Measurements from ENCODE around the gene PDE7B. TPM values are rescaled to one million over a fixed set of nuclear protein-coding genes. Genes with fewer than 3 reads are reported as not detected.

Gene PDE7B
- total RNA-seq, 1 donor from 2014 or later = 18.4 TPM

DNA sequence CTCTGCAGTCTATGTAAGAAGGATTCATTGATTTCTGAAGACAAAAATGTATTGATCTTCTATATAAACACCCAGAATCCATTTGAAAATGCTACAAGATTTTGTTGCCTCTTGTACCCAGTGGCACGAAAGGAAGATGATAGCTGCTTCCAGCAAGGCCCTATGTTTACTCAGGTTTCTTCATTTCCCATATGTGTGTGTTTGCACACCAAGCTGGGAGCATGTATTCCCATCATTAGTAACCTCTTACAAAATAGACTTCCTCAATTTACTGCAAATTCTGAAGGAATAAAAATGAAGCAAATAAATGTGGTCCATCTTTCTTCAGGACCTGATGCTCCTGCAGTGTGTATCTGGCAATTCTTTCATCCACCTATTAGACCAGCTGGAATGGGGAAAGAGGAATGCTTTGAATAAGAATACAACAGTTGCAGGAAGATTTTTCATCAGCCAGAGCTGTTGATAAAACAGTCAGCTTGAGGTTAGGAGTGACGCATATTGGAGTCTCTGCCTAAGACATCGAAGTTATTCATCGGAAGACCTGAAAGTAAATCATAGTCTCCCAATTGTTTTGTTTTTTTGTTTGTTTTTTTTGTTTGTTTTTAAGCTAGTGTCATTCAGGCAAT is 132.3 kb downstream of the PDE7B start:
- DNase-seq (ENCODE audit: low spot score) = no peak

DNA sequence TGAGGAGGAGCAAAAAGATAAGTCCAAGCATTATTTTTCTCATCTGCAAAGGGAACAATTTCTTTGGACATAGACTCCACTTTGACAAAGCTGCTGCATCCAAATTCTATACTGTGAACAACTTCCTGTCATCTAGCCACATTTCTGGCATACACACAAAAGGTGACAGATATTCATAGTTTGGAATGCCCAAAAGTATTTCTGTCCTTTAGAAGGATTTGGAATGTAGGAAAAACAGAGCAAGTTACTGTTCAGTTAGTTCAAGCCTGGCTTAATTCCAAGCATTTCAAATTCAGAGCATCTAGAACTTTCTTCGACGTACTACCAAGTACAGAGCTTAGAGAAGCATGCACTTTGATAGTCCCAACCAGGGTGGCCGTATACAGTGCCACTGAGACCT is 134.0 kb downstream of the PDE7B start:
- no peak for DNase-seq (ENCODE audit: low spot score)

DNA sequence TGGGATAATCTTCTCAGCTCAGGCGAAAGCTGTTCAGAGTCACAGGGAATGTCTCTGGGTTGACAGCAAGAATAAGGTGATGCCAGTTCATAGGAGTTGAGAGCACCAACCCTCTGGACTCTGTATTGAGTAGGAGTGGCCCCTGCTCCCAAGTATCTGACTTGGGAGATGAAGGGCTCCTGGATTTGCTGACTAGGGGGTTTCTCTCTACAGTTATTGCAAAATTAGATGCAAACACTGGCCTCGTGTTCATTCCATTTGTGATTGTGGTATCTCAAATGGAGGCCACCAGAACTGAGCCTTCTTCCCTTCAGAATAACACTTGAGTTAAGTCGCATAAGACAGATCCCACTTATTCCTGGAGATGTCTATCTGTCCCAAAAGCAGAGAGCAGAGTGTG is 135.7 kb downstream of the PDE7B start:
- DNase-seq (ENCODE audit: low spot score) = no peak

DNA sequence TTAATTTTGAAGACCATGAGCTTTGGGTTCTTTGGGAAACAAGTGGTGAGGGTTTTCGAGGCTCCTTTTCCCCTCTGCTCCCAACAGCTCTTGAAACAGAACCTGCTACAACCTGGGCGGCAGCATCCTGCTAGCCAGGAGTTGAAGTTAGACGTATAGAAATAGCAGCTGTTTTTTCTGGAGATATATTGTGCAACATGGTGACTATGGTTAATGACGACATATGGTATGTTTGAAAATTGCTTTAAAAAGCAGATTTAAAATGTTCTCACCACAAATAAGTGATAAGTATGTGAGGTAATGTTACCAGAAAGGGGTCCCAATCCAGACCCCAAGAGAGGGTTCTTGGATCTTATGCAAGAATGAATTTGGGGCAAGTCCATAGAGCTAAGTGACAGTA is 138.9 kb downstream of the PDE7B start:
- DNase-seq (ENCODE audit: low spot score) = no peak

DNA sequence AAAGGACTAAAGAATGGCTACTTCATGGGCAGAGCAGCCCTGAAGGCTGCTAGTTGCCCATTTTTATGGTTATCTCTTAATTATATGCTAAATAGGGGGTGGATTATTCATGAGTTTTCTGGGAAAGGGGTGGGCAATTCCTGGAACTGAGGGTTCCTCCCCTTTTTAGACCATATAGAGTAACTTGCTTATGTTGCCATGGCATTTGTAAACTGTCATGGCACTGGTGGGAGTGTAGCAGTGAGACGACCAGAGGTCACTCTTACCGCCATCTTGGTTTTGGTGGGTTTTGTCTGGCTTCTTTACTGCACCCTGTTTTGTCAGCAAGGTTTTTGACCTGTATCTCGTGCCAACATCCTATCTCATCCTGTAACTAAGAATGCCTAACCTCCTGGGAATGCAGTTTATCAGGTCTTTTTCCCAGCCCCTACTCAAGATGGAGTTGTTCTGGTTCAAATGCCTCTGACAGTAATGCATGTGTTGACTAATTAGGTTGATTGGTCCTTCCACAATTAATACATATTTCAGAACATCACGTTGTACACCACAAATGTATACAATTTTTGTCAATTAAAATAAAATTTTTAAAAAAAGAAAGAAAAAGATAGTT is 139.5 kb downstream of the PDE7B start:
- DNase-seq (ENCODE audit: low spot score) = no peak

DNA sequence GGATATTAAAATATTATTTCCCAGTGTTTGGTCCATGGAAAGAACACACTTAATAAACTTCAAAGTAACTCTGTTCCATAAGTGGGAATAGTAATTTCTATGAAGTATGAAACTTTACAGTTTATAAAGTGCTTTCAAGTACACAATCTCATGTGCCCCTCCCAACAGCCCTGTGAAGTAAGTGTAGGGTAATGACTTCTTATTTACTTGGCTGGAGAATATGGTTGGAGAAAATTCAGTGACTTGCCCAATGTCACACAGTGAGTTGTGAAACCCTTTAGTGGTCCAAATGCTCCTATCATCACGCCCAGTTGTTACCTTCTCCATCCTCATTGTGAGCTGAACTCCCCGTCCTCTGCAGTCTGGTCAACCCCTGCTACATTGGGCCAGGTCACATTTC is 141.2 kb downstream of the PDE7B start:
- no peak for DNase-seq (ENCODE audit: low spot score)

DNA sequence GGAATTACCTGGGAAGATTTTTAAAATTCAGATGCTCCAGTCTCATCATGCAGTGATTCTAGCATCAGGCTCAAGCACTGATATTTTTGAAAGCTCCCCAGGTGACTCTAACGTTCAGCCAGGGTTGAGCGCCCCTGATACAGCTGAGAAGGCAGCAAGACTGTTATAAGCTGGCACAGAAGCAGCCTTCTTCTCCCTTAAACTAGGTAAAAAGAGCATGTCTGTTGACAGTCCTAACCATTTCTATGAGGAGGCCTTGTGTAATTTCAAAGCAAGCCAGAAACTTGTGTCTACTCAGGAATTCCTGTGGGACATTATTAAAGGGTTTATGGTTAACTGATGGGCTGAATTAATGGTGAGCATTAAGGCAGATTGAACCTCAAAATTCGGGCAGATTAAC is 141.9 kb downstream of the PDE7B start:
- no peak for DNase-seq (ENCODE audit: low spot score)

DNA sequence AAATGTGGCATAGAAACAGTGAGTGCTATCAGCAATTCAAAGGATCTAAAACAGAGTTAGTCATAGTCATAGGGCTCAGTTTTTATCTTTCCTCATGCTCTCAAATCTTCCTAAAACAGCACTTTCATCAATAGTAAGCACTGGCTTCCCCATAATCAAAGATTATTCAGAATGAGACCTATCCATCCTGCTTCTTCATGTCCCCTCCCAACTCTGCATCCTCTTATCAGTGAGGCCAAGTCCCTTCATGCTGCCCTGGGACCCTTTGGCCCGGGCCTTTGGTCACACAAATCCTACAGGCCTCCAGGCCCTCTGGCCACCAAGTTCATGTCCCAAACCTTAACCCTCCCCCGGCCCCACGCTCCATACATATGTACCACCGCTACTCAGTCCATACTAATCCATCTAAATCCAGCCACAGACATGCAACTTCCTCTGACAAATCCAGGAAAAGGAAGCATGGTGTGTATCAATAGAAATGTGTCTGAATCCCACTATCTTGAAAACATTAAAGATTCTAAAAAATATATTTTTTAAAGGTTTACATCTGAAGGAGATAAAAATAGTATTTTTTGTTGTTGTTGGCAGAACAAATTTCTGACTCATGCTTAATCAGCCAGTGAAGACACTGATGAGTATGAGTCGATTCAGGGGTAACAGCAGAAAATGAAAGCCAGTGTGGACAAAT is 143.5 kb downstream of the PDE7B start:
- no peak for DNase-seq (ENCODE audit: low spot score)

DNA sequence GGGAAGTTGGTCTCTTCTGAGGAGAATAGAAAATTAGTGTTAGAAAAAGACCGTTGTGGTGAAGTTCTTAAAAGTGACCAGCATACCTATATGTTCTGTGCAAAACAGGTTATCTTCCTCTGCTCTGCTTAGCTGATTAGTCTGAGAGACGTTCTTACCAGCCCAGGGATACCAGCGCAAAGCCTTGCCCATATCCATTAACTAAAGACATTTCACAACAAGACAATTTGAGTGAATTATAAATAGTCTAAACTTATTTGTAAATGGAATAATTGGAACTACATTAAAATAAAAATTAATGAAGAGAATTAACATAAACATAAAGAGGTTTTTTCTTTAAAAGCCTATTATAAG is 144.0 kb downstream of the PDE7B start:
- DNase-seq (ENCODE audit: low spot score) = no peak

DNA sequence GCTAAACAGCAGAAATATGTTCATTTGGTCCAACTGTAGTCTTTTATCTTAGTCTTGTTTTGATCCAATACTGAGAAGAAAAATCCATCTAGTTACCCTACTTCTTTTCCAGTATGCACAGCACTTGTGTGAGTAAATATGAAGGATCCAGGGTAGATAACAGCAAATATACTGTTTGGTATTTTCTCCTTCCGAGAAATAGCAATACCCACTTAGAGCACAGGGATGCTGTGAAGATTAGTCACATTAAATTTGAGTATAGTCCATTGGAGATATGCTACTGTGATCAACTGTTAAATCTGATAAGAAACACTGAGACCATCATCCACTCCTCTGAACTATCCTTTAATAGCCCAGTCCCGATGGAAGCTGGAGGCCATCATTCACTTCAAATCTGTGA is 145.2 kb downstream of the PDE7B start:
- DNase-seq (ENCODE audit: low spot score) = no peak

DNA sequence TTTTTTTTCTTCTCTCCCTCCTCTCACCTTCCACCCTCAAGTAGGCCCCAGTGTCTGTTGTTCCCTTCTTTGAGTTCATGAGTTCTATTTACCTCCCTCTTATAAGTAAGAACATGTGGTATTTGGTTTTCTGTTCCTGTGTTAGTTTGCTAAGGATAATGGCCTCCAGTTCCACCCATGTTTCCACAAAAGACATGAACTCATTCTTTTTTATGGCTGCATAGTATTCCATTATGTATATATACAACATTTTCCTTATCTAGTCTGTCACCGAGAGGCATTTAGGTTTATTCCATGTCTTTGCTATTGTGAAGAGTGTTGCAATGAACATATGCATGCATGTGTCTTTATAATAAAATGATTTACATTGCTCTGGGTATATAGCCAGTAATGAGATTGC is 147.9 kb downstream of the PDE7B start:
- no peak for DNase-seq (ENCODE audit: low spot score)

DNA sequence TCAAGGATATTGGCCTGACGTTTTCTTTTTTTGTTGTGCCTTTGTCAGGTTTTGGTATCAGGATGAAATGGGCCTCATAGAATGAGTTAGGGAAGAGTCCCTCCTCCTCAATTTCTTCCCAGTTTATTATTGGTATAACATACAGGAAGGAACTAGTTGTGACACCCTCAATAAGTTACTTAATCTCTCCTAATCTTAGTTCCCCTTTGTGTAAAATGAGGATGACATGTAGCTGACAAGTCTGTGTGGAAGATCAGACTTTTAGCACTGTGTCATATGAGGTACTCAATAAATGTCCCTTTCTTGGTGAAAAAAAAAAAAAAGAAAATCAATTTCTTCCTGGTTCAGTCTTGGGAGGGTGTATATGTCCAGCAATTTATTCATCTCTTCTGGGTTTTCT is 155.8 kb downstream of the PDE7B start:
- no peak for DNase-seq (ENCODE audit: low spot score)

DNA sequence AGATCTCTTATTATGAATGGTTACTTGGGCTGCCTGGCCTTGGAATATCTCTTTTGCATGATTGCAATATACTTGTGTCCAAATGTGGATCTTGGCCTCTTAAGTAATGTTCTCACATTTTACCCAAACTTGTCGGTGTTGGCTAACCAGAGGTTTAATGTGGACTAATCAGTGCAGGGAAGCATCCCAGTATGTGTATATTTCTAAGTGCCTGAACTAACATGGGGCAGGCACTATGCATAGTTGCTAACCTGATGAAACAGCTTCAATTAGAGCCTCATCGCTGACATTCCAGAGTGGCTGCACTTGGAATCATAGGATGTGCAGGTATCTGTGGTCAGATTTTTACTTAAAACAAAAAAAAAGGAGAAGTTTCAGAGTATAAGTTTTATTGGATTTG is 160.0 kb downstream of the PDE7B start:
- DNase-seq (ENCODE audit: low spot score) = no peak

DNA sequence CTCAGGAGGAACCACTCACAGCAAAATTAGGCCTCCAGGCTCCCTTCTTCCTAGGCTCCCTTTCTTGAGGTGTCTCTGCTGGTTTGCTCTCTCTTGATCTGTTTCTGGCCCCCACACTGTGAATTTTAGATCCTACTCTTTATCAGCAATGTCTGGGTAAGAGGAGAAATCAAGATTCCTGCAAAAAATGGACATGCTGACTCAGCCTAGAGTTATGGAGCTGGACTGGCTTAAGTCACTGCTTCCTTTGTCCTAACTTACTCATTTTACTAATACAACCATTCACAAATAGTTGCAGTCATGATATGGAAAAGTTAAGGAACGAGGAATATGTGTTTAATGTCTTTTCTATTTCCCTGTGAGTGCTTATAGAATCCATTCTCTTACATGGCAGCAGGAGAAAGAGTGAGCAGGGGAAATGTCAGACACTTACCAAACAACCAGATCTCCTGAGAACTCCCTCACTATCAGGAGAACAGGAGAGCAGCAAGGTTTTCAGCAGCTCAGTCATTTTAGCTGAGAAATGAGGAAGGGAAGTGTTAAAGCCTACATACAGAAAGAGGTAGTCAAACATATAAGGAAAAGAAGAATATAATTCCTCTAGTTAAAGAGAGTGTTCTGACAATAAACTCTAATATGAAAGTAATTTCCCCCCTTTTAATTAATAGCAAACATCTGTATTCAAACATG is 160.8 kb downstream of the PDE7B start:
- DNase-seq (ENCODE audit: low spot score) = no peak

DNA sequence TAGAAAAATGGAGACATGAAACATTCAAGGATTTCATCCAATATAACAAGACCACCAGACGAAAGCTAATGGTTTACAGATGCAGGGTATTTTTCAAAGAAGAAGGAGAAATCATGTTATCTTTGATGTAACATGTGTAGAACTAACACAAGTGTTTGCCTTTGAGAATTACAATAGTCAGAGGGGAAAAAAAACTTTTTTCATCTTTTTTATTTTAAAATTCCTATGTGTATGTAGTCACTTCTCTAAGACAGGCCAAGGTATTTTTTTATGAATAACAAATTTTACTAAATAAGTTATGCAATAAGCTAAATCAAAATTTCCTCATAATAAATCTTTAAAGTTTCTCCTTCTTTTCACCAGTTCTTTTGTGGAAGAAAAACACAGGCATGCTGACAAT is 161.4 kb downstream of the PDE7B start:
- DNase-seq (ENCODE audit: low spot score) = no peak

DNA sequence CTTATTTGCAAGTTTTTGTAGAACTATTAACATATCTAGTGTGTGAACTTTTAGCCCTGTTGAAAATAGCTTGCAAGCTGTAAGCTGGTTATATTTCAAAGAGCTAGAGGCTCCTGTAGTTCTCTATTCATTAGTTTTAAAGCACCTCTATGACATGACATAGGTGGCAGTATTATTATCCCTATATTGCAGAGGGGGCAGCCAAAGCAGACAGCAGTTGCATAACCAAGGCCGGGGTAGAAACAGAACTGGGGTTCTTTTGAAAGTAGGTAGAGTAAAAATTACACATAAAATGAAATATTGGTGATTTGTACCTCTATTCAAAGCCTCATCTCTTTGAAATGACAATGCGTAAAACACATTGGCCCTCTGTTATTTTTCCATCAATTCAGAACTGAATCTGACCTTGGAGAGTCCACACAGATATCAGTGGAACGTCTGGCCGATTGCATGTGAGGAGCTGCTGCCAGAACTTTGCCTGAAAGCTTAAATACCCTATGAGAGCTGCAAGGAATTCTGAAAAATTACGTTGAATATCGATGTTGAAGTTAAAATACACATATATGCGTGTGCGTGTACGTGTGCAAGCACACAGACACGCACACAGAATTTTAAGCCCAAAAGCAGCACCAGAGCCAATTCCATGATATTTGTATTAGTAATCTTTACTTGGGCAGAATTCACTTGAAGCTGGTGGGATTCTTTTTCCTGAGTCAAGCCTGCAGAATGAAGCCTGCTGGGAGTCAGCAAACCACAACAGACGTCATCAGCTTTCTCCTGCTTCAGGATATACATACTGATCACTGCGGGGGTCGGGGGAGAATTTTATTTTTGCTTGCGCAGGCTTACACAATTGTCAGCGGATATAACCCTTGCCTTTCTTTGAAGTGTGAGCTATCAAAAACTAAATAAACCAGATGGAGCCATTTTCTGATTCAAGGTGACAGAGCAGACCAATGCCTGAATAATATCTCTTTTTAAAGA is 163.2 kb downstream of the PDE7B start:
- no peak for DNase-seq (ENCODE audit: low spot score)

DNA sequence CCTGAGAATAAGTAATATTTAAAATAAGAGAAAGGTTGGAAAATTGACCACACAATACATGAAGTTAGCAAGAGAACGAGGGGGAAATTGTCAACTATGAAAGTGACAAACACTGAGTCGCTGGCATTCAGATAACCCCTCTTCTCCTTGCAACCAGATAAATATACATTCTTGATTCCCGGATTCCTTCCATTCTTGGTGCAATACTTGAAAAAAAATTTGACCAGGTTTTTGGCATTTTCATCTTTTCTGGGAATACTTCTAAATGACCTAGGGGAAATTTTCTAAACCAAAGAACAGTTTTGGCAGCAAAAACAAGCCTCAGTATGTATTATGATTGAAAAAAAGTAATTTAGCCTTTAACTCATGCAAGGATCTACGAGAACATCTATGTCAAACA is 164.0 kb downstream of the PDE7B start:
- no peak for DNase-seq (ENCODE audit: low spot score)

DNA sequence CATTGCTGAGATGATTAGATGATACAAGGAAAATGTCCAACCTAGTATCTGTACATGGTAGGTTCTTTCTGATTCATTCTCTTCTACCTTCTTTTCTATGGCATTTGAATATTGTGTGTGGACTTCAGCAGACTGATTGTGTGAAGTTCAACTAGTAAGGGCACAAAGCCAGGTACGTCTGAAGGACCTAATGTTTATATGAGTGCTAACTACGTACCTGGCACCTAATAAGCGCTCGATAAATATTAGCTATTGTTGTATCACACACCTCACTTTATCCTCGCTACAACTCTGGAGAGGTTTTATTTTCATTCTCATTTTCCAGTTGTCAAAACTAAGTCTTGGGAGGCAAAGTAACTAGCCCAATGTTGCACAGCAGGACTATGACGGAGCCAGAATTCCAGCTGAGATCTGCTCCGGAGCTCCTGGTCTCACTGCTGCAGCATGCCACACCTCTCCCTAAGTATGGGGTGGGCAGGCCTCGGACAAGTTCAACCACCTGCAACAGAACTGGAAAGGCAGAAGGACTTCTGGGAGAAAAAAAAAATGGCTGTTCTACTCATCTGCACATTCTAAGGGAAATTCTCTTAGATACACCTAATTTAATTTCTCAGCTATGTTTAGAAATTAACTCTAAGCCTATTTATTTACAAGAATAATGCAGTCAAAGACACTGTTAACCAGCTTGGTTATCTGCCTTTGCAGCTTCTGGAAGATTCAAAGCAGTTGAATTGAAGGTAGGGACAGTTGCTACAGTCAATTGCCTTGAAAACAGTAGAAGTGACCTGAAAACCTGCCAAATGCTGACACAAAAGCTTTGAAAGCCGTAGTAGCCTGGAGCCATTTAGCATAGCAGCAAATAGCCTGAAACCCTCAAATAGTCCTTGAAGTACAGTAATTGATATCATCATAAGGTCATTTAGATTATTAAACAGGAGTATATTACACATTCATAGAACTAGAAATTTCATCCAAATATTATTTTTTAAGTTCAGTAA is 165.0 kb downstream of the PDE7B start:
- DNase-seq (ENCODE audit: low spot score) = no peak

DNA sequence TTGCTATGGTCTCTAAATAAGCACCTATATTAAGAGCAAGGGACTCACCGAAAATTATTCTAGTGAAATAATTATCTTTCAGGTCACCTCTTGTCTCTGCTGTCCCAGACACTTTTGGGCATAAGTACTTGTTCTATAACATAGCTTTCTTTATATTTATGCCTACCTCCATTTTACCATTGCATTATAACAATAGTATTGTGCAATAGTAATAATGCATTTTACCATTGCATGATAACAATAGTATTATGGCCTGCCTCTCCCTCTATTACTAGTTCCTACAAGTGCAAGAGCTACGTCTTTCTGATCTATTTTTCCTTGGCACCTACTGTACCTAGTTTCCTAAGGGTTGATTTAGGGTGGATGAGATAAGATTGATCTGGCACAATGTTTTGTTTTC is 169.2 kb downstream of the PDE7B start:
- DNase-seq (ENCODE audit: low spot score) = no peak

DNA sequence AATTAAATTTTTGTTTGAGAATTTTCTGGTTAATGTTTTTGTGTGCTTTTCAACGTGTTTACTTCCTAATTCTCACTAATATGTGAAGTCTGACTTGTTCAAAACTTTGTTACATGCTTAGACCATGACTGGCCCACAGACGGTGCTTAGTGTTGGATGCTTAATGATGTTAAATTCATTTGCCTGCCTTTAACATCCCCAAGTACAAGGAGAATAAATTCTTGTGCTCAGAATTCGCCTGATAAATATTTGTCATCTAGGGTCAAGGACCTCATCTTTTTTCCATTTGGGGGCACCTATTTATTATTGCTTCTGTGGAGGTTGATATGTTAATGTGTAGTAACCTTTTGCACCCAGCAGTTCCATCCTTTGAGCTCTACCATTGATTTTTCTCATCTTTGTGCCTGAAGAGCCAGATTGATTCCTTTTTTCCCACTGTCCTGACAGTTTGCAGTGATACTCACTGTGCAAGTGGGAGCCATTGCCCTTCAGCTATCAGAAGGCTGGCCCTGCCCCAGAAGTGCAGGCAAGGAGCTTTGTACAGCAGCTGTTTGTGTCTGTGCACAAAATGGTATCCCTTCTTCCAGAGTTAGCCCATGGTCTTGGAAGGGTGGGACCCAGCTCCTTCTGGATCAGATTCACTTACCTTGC is 170.8 kb downstream of the PDE7B start:
- DNase-seq (ENCODE audit: low spot score) = no peak

All from ureter (tissue), 1 donor.